ENCODE results near the gene CCDC80.
"Not testable (repeated sequence)": the region's sequence is repeated elsewhere in the genome, so short reads cannot be mapped to it uniquely, and the experiment has no call there.

CCDC80 gene

DNA sequence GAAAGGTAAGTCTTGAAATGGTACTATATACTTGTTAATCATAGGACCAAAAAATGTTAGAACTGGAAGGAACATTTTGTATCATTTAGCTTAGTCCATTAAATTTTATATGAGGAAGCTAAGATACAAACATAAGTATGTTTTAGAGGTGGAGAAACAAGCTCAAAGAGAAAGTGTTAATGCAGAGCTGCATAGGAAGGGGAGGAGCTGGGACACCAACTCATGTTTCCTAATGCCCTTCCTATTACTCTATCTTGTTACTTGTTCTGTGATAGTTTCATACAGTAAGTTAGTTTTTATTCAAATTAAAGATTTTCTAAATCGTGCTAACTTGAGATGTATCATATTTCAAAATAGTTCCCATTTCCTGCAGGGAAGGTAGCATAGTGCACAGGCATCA, 71.7 kb downstream of the CCDC80 start:
- peaks cover 6% of the 10 kb centered on the region for H3K4me1 ChIP-seq (ENCODE audit: insufficient read depth, low read length)
- H3K36me3 ChIP-seq (ENCODE audit: insufficient read depth, low read depth, low read length), result peaks cover 70% of the 10 kb centered on the region
- H3K27me3 ChIP-seq (ENCODE audit: insufficient read depth, low read length), result no peaks in the 10 kb centered on the region
- H3K4me3 ChIP-seq (ENCODE audit: low read length), result no peak overlapping the region
- H3K9ac ChIP-seq (ENCODE audit: low read depth, low read length), result no peak overlapping the region
- H3K9me3 ChIP-seq (ENCODE audit: insufficient read depth, low read depth, low read length), result no peaks in the 10 kb centered on the region
- H3K27ac ChIP-seq (ENCODE audit: low read length), result no peak overlapping the region

DNA sequence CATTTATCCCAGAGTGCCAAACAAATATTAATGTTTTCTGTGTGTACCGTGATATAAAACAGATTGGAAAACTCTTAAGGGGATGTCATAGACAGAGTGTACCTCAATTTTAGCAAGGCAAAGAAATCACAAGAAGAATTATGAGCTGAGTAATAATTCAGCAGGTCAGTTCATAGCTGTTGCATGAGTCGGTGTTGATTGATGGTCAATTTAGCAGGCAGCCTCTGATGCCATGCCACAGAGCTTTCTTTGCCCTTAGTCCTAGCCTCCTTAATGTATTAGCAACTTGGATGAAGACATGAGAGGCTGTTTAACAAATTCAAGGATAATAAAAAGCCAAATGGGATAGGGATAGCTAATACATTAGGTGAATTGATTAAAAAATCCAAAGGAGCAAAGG, 72.3 kb downstream of the CCDC80 start:
- no peak overlapping the region for H3K4me3 ChIP-seq (ENCODE audit: low read length)
- peaks cover 64% of the 10 kb centered on the region for H3K36me3 ChIP-seq (ENCODE audit: insufficient read depth, low read depth, low read length)
- H3K27me3 ChIP-seq (ENCODE audit: insufficient read depth, low read length), result no peaks in the 10 kb centered on the region
- H3K9ac ChIP-seq (ENCODE audit: low read depth, low read length), result no peak overlapping the region
- H3K4me1 ChIP-seq (ENCODE audit: insufficient read depth, low read length), result peaks cover 12% of the 10 kb centered on the region
- H3K27ac ChIP-seq (ENCODE audit: low read length), result no peak overlapping the region
- no peaks in the 10 kb centered on the region for H3K9me3 ChIP-seq (ENCODE audit: insufficient read depth, low read depth, low read length)

DNA sequence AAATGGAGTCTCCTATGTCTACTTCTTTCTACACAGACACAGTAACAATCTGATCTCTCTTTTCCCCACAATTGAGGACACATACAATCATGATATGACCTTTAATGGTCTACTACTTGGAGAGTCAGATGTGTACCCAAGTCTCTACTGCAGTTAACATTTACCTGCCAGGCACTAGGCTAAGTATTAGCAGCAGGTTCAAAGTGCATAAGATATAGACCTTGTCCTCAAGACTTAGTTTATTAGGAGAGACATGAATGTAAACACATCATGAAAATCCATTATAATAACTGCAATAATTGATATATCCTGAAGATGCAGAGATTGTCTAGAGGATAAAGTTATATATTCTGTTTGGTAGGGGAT, 76.0 kb downstream of the CCDC80 start:
- no peak overlapping the region for H3K9ac ChIP-seq (ENCODE audit: low read depth, low read length)
- peak overlapping the region; percentile 45 for H3K4me3 ChIP-seq (ENCODE audit: low read length)
- peak overlapping the region; percentile 18 for H3K27ac ChIP-seq (ENCODE audit: low read length)
- H3K9me3 ChIP-seq (ENCODE audit: insufficient read depth, low read depth, low read length), result no peaks in the 10 kb centered on the region
- H3K4me1 ChIP-seq (ENCODE audit: insufficient read depth, low read length), result peaks cover 20% of the 10 kb centered on the region
- peaks cover 31% of the 10 kb centered on the region for H3K36me3 ChIP-seq (ENCODE audit: insufficient read depth, low read depth, low read length)
- no peaks in the 10 kb centered on the region for H3K27me3 ChIP-seq (ENCODE audit: insufficient read depth, low read length)

DNA sequence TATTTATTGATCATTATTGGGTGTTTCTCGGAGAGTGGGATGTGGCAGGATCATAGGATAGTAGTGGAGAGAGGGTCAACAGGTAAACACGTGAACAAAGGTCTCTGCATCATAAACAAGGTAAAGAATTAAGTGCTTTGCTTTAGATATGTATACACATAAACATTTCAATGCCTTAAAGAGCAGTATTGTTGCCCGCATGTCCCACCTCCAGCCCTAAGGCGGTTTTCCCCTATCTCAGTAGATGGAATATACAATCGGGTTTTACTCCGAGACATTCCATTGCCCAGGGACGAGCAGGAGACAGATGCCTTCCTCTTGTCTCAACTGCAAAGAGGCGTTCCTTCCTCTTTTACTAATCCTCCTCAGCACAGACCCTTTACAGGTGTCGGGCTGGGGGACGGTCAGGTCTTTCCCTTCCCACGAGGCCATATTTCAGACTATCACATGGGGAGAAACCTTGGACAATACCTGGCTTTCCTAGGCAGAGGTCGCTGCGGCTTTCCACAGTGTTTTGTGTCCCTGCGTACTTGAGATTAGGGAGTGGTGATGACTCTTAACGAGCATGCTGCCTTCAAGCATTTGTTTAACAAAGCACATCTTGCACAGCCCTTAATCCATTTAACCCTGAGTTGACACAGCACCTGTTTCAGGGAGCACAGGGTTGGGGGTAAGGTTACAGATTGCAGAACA, 76.5 kb downstream of the CCDC80 start:
- Histone ChIP-seq H3K36me3 (ENCODE audit: insufficient read depth, low read depth, low read length) (peaks cover 26% of the 10 kb centered on the region), H3K9ac (ENCODE audit: low read depth, low read length) (peak overlapping the region; percentile 46; the same call in 1 of the 2 replicates), H3K4me3 (ENCODE audit: low read length) (peak overlapping the region; percentile 96), H3K27ac (ENCODE audit: low read length) (peak overlapping the region; percentile 18), H3K4me1 (ENCODE audit: insufficient read depth, low read length) (peaks cover 22% of the 10 kb centered on the region)
- H3K27me3 ChIP-seq (ENCODE audit: insufficient read depth, low read length); H3K9me3 ChIP-seq (ENCODE audit: insufficient read depth, low read depth, low read length): not testable (repeated sequence)

DNA sequence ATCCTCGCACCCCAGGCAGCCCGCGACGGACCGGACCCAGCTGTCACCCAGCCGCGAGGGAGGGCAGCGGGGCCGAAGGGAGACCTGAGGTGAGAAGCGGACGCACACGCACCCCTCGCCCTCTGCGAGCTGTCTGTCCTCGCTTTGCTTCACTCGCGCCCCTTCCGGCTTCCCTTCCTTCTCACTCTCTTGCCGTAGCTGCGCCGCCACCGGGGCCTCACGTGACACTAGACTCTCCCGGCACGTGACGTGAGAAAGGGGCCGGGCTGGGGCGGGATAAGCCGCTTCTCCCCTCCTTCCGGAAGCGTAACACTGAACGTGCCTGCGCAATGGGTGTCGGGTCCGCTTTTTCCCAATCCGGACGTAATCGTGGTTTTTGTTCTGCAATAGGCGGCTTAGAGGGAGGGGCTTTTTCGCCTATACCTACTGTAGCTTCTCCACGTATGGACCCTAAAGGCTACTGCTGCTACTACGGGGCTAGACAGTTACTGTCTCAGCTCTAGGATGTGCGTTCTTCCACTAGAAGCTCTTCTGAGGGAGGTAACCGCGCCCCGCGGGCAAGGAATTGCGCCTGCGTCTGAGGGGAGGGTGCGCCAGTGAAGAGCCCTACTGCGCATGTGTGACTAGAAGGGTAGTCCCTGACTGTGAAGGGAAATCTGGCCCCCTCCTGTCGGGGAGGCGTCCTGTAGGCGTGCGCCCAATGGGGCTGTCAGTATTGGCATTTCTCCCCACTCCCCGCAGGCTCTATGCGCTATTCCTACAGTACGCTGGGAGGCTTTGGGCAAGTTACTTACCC, 79.0 kb downstream of the CCDC80 start, which contains the start of the genes ATG3 and SLC35A5:
Gene ATG3 (minus strand): TSS at position 229 of the 796 bp plus-strand sequence. CDS start 434 bp downstream, outside the sequence.
Gene SLC35A5 (plus strand): TSS at position 312 of the 796 bp plus-strand sequence. CDS start 1,359 bp downstream, outside the sequence.
- H3K4me3 ChIP-seq (ENCODE audit: low read length), result peak within 1 kb of the TSS; percentile 96
- H3K9me3 ChIP-seq (ENCODE audit: insufficient read depth, low read depth, low read length), result no peaks in the 10 kb centered on the region
- H3K27me3 ChIP-seq (ENCODE audit: insufficient read depth, low read length), result no peaks in the 10 kb centered on the region
- peak within 1 kb of the TSS; percentile 93 for H3K9ac ChIP-seq (ENCODE audit: low read depth, low read length)
- peaks cover 22% of the 10 kb centered on the region for H3K36me3 ChIP-seq (ENCODE audit: insufficient read depth, low read depth, low read length)
- H3K4me1 ChIP-seq (ENCODE audit: insufficient read depth, low read length), result peaks cover 22% of the 10 kb centered on the region
- H3K27ac ChIP-seq (ENCODE audit: low read length), result peak within 1 kb of the TSS; percentile 91

DNA sequence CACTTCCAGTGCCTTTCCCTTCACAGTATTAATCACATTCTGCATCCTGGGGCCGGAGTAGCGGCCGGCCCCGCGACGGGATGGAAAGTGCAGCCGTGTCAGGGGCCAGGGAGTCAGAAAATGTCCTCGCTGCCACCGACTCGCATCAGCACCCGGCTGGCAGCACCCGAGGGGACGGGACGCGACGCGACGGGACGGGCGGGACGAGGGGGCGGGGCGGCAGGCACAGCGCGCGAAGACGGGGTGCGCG, 79.5 kb downstream of the CCDC80 start:
- Histone ChIP-seq H3K9me3 (ENCODE audit: insufficient read depth, low read depth, low read length) (no peaks in the 10 kb centered on the region), H3K36me3 (ENCODE audit: insufficient read depth, low read depth, low read length) (peaks cover 18% of the 10 kb centered on the region), H3K4me1 (ENCODE audit: insufficient read depth, low read length) (peaks cover 22% of the 10 kb centered on the region), H3K27me3 (ENCODE audit: insufficient read depth, low read length) (no peaks in the 10 kb centered on the region), H3K9ac (ENCODE audit: low read depth, low read length) (peak overlapping the region; percentile 92), H3K27ac (ENCODE audit: low read length) (peak overlapping the region; percentile 48), H3K4me3 (ENCODE audit: low read length) (peak overlapping the region; percentile 96)

DNA sequence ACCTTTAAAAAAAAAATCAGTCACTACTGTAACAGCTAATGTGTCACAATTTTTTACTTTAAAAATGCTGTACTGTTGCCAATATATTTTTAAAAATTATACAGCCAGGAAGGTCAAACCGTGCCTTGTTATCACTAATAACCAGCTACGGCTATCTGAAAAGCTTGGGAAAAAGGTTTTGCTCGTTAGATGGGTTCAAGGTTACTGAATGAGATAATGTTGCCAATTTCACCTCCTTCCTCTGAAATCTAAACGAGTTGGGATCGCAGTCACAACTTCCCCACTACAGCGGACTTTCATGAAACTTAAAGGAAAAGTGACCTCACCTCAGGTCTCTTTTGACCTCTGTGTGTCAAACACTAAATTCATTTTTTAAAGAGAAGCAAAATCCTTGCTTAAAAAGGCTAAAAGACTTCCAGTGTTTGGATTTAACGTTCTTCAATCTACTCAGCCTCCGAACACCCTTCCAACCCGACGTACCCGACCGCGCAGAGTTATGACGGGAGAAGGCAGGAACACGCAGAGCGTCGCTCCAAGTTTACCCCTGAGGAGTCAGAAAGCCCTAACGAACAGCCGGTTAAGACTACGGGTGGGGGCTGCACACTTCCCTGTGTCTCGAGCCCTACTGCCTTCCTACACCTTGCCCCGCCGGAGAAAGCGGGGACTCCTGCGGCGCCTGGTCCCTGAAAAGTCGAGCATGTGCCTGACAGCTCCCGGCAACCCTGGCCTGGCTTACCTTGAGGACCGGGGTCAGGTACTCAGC, 80.0 kb downstream of the CCDC80 start:
- peak overlapping the region; percentile 92 for H3K9ac ChIP-seq (ENCODE audit: low read depth, low read length)
- peak overlapping the region; percentile 96 for H3K4me3 ChIP-seq (ENCODE audit: low read length)
- H3K36me3 ChIP-seq (ENCODE audit: insufficient read depth, low read depth, low read length), result peaks cover 15% of the 10 kb centered on the region
- H3K9me3 ChIP-seq (ENCODE audit: insufficient read depth, low read depth, low read length), result no peaks in the 10 kb centered on the region
- no peaks in the 10 kb centered on the region for H3K27me3 ChIP-seq (ENCODE audit: insufficient read depth, low read length)
- H3K27ac ChIP-seq (ENCODE audit: low read length), result peak overlapping the region; percentile 64
- H3K4me1 ChIP-seq (ENCODE audit: insufficient read depth, low read length), result peaks cover 22% of the 10 kb centered on the region

DNA sequence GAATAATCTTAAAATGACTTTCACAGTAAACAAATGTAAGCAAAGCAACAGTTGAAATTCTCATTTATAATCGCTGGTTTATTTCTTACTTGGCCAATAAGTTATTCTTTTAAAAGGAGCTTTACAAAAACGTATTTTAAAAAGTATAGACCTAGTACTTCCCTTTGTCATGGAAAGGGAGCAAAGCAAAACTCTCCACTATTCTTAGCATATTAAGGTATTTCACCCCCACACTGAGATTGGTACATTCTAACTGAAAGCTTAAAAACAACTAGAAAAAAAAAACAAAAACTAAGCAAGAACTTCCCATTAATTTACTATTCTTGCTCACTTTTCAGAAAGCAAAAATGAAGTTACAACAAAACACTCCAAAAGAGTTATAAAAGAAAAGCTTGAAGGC, 80.6 kb downstream of the CCDC80 start:
- H3K27me3 ChIP-seq (ENCODE audit: insufficient read depth, low read length), result no peaks in the 10 kb centered on the region
- H3K9ac ChIP-seq (ENCODE audit: low read depth, low read length), result peak overlapping the region; percentile 92; the same call in 1 of the 2 replicates
- H3K27ac ChIP-seq (ENCODE audit: low read length), result no peak overlapping the region
- peaks cover 13% of the 10 kb centered on the region for H3K36me3 ChIP-seq (ENCODE audit: insufficient read depth, low read depth, low read length)
- peak overlapping the region; percentile 96 for H3K4me3 ChIP-seq (ENCODE audit: low read length)
- H3K4me1 ChIP-seq (ENCODE audit: insufficient read depth, low read length), result peaks cover 22% of the 10 kb centered on the region
- no peaks in the 10 kb centered on the region for H3K9me3 ChIP-seq (ENCODE audit: insufficient read depth, low read depth, low read length)

DNA sequence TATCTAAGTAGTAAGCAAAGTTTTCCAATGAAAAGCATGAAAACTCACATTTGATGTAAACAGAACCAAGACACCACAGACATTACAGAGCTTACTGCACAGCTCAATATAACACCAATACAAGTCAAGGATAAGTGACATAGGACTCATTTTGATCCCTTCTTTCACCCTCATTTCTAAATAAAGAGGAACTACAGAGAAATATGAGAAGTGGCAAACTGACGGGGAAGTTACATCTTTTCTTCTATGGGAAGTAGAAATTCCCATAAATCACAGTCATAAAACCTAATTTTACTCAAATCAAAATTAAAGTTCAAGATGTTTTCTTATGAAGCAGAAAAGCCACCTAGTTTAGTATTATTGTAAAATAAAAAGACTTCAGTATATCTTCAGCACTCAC, 83.0 kb downstream of the CCDC80 start:
- Histone ChIP-seq H3K27ac (ENCODE audit: low read length) (no peak overlapping the region), H3K4me3 (ENCODE audit: low read length) (no peak overlapping the region), H3K4me1 (ENCODE audit: insufficient read depth, low read length) (peaks cover 3% of the 10 kb centered on the region; the same call in 1 of the 2 replicates), H3K27me3 (ENCODE audit: insufficient read depth, low read length) (no peaks in the 10 kb centered on the region), H3K9me3 (ENCODE audit: insufficient read depth, low read depth, low read length) (no peaks in the 10 kb centered on the region), H3K36me3 (ENCODE audit: insufficient read depth, low read depth, low read length) (peaks cover 13% of the 10 kb centered on the region), H3K9ac (ENCODE audit: low read depth, low read length) (no peak overlapping the region)

DNA sequence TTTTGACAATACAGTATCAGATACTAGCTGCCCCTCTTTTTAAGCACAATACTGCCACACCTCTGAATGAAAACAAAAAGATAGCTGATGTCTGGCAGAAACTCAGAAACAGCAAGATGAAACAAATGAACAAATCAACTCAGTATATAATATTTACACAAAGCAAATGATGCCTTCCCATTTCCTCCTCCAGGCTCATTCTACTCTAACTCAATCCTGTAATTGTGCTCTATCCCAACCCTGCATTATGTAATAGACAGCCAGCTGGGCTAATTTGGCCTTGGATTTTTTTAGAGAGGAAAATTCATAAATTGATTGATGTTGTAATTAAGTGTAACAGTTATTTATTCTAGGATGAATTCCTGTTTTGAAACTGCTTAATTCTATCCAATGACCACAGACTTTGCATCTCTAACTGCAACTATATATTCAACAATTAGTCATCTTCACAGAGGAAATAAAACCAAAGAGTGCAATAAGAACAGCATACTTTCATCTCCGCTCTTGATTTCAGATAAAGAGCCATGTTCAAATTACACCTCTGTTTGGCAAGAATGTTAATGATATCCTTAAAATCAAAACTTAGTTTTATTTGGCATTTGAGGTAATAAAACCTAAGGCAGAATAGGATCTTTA, 85.3 kb downstream of the CCDC80 start:
- no peaks in the 10 kb centered on the region for H3K27me3 ChIP-seq (ENCODE audit: insufficient read depth, low read length)
- H3K9me3 ChIP-seq (ENCODE audit: insufficient read depth, low read depth, low read length), result no peaks in the 10 kb centered on the region
- no peak overlapping the region for H3K27ac ChIP-seq (ENCODE audit: low read length)
- H3K36me3 ChIP-seq (ENCODE audit: insufficient read depth, low read depth, low read length), result peaks cover 17% of the 10 kb centered on the region
- H3K4me1 ChIP-seq (ENCODE audit: insufficient read depth, low read length), result peaks cover 3% of the 10 kb centered on the region; the same call in 1 of the 2 replicates
- H3K9ac ChIP-seq (ENCODE audit: low read depth, low read length), result no peak overlapping the region
- H3K4me3 ChIP-seq (ENCODE audit: low read length), result no peak overlapping the region

DNA sequence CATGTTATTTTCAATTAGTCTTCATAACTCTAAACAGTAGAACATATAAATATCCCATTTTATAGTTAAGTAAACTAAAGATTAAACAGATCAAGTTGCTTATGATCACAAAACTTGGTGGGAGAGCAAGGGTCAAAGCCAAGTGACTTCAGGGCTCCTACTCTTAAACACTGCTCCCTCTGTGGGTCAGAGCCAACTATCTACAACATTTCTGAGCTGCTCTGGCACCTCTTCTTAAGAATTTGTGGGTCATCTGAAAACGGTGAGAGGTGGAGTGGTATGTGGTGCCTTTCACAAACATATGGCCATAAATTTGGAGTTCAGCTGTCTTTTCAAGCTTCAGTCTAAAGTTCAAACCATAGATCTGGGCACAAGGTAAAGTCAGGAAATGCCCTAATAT, 90.1 kb downstream of the CCDC80 start:
- no peaks in the 10 kb centered on the region for H3K4me1 ChIP-seq (ENCODE audit: insufficient read depth, low read length)
- no peaks in the 10 kb centered on the region for H3K27me3 ChIP-seq (ENCODE audit: insufficient read depth, low read length)
- H3K27ac ChIP-seq (ENCODE audit: low read length), result no peak overlapping the region
- H3K9me3 ChIP-seq (ENCODE audit: insufficient read depth, low read depth, low read length), result no peaks in the 10 kb centered on the region
- no peak overlapping the region for H3K4me3 ChIP-seq (ENCODE audit: low read length)
- H3K9ac ChIP-seq (ENCODE audit: low read depth, low read length), result no peak overlapping the region
- H3K36me3 ChIP-seq (ENCODE audit: insufficient read depth, low read depth, low read length), result peaks cover 45% of the 10 kb centered on the region
